Embryonic facial prominence (tissue), 1 donor: ENCODE data around the gene WRNIP1.
"Not testable (repeated sequence)": the region's sequence is repeated elsewhere in the genome, so short reads cannot be mapped to it uniquely, and the experiment has no call there.

Source experiments
- DNase-seq: peaks from one replicate; pipeline ENCODE4 v3.0.0-alpha.2; 2016; ENCODE audit errors: extremely low spot score

The WRNIP1 gene

DNA sequence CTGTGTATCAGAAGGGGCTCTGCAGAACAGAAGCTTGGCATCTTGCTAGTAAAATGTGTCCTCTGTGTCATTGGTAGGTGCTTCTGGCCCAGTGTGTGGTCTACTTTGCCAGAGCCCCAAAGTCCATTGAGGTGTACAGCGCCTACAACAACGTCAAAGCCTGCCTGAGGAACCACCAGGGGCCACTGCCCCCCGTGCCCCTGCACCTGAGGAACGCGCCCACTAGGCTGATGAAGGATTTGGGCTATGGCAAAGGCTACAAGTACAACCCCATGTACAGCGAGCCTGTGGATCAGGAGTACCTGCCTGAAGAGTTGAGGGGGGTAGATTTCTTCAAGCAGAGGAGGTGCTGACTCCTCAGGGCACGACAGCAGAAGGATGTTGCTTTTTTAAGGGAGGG, 19.7 kb downstream of the WRNIP1 start:
- DNase-seq: no peak

- no peak for DNase-seq
These were observed 21.1 kb downstream of the WRNIP1 start for GRCh38 chr6:2786269-2786668.

DNA sequence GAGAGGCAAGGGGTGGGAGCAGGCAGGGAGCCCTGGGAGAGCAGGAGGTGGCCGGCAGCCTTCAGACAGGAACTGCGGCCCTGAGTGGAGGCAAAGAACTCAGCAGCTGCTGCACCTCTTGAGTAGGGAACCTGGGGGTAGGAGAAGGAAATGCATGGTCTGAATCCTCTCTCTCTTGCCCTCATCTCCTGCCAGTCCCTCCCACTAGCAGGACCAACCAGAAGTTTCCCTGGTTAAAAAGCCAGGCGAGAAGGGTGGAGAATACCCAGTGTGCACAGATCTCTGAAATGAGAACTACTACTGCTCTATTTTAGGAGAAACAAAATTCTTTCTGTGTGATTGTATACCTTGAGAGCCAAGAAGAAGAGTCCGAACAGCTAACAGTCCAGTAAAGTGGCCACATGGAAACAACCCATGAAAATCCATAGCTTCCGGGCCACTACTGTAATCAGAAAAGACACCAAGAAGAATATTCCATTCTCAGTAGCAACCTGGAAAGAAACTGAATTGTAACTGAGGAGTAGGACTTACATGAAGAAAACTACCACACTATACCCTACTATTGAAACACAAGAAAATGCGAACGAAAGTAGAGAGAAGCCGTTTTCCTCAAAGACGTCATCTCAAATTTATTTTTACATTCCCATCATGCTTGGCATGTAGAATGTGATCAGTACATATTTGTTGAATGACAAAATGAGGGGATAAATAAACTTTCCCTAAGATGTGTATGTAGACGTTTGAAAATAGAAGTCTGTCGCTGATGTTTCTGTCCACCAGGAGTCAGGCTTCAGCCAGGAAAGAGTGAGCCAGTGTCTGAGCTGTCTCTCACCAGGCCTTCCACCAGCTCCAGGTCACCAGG, 25.6 kb downstream of the WRNIP1 start:
- DNase-seq: no peak

- no peak for DNase-seq
These were observed 26.3 kb downstream of the WRNIP1 start for GRCh38 chr6:2791450-2791974.

- no peak for DNase-seq
These were observed 27.3 kb downstream of the WRNIP1 start for GRCh38 chr6:2792330-2793110.

DNA sequence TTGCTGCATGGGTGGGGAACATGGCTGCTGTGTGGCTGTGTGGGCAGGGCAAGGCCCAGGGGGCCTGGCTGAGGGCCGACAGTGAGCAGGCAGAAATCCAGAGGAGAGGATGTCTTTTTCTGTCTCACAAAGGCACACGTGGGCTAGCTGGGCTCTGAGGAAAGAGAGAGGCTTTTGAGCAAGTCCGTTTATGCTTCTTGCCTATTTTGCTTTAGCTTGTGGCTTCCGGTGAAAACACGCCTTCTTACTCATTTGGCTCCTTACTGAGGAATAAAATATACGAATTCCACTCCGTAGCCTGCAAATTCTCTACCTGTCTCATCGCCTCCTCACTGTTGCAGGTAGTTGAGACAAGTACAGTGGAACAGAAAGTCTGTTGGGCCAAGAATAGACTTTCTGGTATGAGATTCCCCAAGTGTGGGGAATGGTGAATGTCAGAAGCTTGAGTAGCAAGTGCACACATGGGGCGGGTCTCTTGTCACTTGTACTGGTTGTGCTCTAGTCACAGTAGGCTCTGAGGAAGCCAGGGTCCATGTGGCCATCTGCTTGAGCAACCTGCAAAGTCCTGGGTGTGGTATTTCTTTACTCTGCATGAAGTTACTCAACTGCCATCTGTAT, 28.4 kb downstream of the WRNIP1 start:
- DNase-seq: no peak

- no peak for DNase-seq
These were observed 29.1 kb downstream of the WRNIP1 start for GRCh38 chr6:2794171-2794730.

DNA sequence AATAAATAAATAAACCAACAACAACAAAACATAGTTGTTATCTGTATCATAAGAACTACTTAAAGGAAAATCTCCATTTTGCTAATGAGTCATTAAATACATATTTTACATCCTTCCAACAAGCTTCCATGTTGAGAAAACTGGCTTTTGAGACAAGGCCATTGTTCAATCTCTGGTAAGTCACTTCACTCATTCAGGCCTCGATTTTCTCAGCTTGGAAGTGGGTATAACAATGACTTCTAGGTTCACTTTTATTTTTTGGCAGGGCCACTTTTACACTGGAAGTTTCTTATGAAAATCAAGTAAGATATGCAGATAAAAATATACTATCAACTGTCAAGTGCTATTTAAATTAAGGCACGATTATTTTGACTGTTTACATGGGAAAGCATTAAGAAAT, 30.0 kb downstream of the WRNIP1 start:
- no peak for DNase-seq

- DNase-seq: no peak
These were observed 30.8 kb downstream of the WRNIP1 start for GRCh38 chr6:2795956-2796355.

- no peak for DNase-seq
These were observed 31.7 kb downstream of the WRNIP1 start for GRCh38 chr6:2796861-2797260.

GRCh38 chr6:2797564-2798031, 32.4 kb downstream of the WRNIP1 start:
- no peak for DNase-seq

GRCh38 chr6:2798586-2799134, 33.5 kb downstream of the WRNIP1 start:
- no peak for DNase-seq

- no peak for DNase-seq
These were observed 34.8 kb downstream of the WRNIP1 start for GRCh38 chr6:2799936-2800527.

GRCh38 chr6:2800552-2801316, 35.5 kb downstream of the WRNIP1 start:
- no peak for DNase-seq

GRCh38 chr6:2801687-2802086, 36.5 kb downstream of the WRNIP1 start:
- not testable (repeated sequence) for DNase-seq

- DNase-seq: no peak
These were observed 37.4 kb downstream of the WRNIP1 start for GRCh38 chr6:2802521-2803060.

- DNase-seq: no peak
These were observed 38.7 kb downstream of the WRNIP1 start for GRCh38 chr6:2803731-2804429.

GRCh38 chr6:2804516-2804915, 39.3 kb downstream of the WRNIP1 start:
- DNase-seq: no peak

DNA sequence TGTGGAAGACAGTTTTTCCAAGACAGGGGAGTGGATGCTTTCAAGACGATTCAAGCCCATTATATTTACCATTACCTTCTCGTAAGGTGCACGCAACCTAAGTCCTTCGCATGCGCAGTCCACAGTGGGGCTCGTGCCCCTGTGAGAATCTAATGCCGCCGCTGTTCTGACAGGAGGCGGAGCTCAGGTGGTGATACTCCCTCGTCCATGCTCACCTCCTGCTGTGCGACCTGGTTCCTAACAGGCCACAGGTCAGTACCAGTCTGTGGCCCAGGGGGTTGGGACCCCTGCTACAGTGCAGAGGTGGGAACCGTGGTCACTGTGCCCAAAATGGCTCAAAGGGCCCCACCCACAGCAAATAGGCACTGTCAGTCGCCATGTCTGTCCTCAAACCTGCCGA, 39.8 kb downstream of the WRNIP1 start:
- DNase-seq: no peak
